Ascending aorta (tissue), 2 donors: ENCODE data around the gene BAZ1B. TPM values are rescaled to one million over a fixed set of nuclear protein-coding genes. Genes with fewer than 3 reads are reported as not detected.

ENCODE experiments used
- DNase-seq, 2 donors: peaks; one replicate each; pipeline ENCODE4 v3.0.0-alpha.2; 2019; ENCODE audit warnings: low spot score in 2 of 2
- H3K27ac ChIP-seq, 2 donors: fragments of 200-600 bp; sonication (generic); one replicate each; pipeline ENCODE4 v1.5.1; 2016 to 2017; ENCODE audit warnings: mild to moderate bottlenecking in 1 of 2
- H3K27me3 ChIP-seq: fragments of 200-600 bp; sonication (generic); one replicate; pipeline ENCODE4 v1.5.1; 2017
- H3K36me3 ChIP-seq, 2 donors: fragments of 200-600 bp; sonication (generic); one replicate each; pipeline ENCODE4 v1.5.1; 2016
- H3K4me1 ChIP-seq, 2 donors: fragments of 200-600 bp; sonication (generic); one replicate each; pipeline ENCODE4 v1.5.1; 2016 to 2017; ENCODE audit warnings: mild to moderate bottlenecking in 1 of 2
- H3K4me3 ChIP-seq, 2 donors: fragments of 200-600 bp; sonication (generic); one replicate each; pipeline ENCODE4 v1.5.1; 2016 to 2017; ENCODE audit warnings: mild to moderate bottlenecking in 1 of 2
- H3K9me3 ChIP-seq, 2 donors: fragments of 200-600 bp; sonication (generic); one replicate each; pipeline ENCODE4 v1.5.1; 2016
- intact Hi-C: fragments of 100-400 bp; cut with DNase I; formaldehyde crosslinking; loops from one replicate; pipeline ENCODE4 v1.15.1; 2023
- total RNA-seq: library from RNA; depleted of rRNA; stranded (reverse); fragments of >200 nt; gene quantifications from one replicate; pipeline ENCODE4 v1.1.0, GENCODE V29; 2016
- TF ChIP-seq, protein P1 (sequence below), 3 experiments: fragments of 200-600 bp in 2 of 3; fragments of 450-650 bp in 1 of 3; sonication (generic) in 2 of 3; IDR thresholded peaks; one replicate each; pipeline ENCODE4 v1.5.1; 2016 to 2019; ENCODE audit warnings: antibody characterized with exemption in 3 of 3, mild to moderate bottlenecking in 1 of 3, moderate library complexity in 1 of 3

The BAZ1B gene
- total RNA-seq, 1 donor from 2014 or later, result 28.1 TPM

DNA sequence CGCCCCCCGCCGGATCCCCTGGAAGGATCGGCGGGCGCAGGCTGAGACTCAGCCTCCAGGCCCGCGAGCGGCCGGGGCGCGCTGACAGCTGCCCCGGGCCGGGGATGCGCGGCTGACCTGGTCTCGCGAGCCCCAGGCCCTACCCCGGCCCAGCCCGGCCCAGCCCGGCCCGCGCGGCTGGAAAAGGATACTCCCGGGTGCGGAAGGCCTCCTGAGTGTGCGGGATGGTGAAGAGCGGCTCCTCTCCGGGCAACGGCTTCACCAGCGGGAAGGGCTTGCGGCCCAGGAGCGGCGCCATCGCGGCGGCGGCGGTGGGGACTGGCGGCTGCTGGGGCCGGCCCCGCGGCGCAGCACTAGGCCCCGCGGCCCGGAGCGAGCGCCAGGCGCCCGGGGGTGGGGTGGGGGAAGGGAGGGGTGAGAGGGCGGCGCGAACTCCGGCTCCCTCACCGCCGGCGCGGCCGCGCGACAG is 423 bp downstream of the BAZ1B start:
- TF ChIP-seq, protein P1, sequence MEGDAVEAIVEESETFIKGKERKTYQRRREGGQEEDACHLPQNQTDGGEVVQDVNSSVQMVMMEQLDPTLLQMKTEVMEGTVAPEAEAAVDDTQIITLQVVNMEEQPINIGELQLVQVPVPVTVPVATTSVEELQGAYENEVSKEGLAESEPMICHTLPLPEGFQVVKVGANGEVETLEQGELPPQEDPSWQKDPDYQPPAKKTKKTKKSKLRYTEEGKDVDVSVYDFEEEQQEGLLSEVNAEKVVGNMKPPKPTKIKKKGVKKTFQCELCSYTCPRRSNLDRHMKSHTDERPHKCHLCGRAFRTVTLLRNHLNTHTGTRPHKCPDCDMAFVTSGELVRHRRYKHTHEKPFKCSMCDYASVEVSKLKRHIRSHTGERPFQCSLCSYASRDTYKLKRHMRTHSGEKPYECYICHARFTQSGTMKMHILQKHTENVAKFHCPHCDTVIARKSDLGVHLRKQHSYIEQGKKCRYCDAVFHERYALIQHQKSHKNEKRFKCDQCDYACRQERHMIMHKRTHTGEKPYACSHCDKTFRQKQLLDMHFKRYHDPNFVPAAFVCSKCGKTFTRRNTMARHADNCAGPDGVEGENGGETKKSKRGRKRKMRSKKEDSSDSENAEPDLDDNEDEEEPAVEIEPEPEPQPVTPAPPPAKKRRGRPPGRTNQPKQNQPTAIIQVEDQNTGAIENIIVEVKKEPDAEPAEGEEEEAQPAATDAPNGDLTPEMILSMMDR (IDR thresholded peaks at IDR 0.05), result no peak
- Histone ChIP-seq H3K27me3 (no peaks in the 10 kb centered on the region), H3K27ac (peak overlapping the region; percentile 84 to 86), H3K36me3 (peaks cover 0 to 5% of the 10 kb centered on the region in 2 donors), H3K4me1 (peaks cover 5 to 27% of the 10 kb centered on the region in 2 donors), H3K9me3 (no peaks in the 10 kb centered on the region), H3K4me3 (peak overlapping the region; percentile 77 to 95)
- intact Hi-C loops, result loop anchor here (1.0 kb wide), 2 partner anchors 36 to 57 kb away; partner anchors contain the start of genes BCL7B and TBL2
- DNase-seq, result peak in 1 of 2 donors; percentile 65

DNA sequence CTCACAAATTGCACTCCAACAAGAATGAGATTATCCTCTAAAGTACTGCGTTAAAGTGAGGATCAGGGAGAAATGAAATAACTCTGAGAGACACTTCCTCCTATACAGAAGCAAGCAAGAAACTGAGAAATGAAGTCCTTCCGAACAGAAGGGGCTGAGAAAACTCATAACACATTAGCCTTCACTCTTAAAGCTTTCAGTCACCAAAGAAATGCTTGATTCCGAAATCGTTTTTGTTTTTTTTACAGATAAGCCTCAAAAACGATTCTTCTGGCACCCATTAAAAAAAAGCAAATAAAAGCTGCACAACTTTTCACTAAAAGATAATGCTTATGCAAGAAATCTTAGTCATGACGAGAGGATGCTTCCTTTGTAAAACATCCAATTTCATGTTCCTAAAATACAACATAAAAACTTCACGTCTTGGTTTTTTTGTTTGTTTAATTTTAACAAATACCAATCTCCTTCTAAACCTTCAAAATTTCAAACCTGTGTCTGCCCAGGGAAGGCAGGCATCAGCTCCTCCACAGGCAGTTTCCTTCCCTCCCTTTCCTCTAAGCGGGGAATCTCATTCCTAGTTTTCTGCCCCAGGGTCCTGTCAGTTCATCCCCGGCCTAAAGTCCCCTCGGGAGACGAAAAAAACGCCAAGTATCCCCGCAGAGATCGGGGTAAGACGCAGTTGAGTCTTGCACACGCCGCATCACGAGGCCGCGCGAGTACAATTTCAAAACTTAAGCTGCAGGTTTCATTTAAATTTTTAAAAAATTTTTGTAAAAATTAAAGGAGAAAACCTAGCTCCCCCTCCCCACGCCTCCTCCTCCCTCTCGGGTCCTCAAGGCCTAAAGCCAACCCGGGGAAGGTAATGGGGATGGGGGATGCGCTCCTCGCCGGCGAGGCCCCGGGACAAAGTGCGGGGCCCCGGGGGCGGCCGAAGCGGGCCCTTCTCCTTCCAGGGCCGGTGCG is 1.1 kb downstream of the BAZ1B start:
- no peak for DNase-seq
- Histone ChIP-seq H3K27ac (peak overlapping the region; percentile 84 to 86), H3K27me3 (no peaks in the 10 kb centered on the region), H3K4me1 (peaks cover 5 to 27% of the 10 kb centered on the region in 2 donors), H3K9me3 (no peaks in the 10 kb centered on the region), H3K36me3 (peaks cover 2 to 11% of the 10 kb centered on the region in 2 donors), H3K4me3 (peak overlapping the region; percentile 77 to 95)
- intact Hi-C loops, result no loop called here
- TF ChIP-seq, protein P1 (IDR thresholded peaks at IDR 0.05), result no peak

DNA sequence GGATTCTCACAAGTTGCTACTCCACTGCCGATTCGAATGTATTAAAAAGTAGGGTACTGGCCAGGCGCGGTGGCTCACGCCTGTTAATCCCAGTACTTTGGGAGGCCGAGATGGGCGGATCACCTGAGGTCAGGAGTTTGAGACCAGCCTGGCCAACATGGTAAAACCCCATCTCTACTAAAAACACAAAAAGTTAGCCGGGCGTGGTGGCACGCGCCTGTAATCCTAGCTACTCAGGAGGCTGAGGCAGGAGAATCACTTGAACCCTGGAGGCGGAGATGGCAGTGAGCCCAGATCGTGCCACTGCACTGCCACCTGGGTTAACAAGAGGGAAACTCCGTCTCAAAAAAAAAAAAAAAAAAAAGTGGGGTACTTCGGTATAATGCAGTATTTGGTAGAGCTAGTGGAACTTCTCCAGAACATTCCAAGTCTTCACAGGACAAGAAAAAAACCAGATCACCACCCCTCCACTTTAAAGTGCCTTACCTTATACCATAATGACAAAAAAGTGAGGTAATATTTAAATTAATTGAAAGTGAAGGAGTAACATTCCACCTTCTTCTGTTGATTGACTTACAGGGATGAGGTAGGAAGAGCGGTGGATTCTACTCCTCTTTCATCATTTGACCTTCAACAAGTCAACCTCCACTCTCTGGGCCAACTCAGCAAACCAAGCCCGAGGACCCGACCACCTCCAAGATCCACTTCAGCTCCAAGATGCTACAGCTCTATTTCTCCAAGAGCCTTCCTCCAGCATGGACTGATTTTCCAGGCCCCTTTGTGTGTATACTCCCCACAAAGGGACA is 2.0 kb downstream of the BAZ1B start:
- DNase-seq, result no peak
- peak overlapping the region; percentile 5 to 86 for H3K27ac ChIP-seq
- no peaks in the 10 kb centered on the region for H3K9me3 ChIP-seq
- H3K27me3 ChIP-seq, result no peaks in the 10 kb centered on the region
- H3K36me3 ChIP-seq, result peaks cover 11 to 15% of the 10 kb centered on the region in 2 donors
- peaks cover 5 to 27% of the 10 kb centered on the region in 2 donors for H3K4me1 ChIP-seq
- TF ChIP-seq, protein P1 (IDR thresholded peaks at IDR 0.05), result no peak
- intact Hi-C loops, result no loop called here
- peak overlapping the region; percentile 77 to 95 for H3K4me3 ChIP-seq

DNA sequence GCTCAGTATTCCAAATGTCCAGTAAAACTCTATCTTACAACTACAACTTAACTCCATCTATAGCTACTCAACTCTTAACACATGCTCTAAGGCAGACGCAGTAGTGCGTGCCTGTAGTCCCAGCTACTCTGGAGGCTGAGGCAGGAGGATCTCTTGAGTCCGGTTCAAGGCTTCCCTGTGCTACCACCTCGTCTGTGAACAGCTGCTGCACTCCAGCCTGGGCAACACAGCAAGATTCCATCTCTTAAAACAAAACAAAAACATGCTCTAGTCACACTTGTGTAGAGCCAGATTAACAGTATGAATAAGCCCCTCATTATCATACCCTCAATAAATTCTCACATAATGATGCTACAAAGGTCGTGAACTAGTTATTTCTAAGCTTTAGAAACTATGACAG is 3.6 kb downstream of the BAZ1B start:
- TF ChIP-seq, protein P1 (IDR thresholded peaks at IDR 0.05), result no peak
- Histone ChIP-seq H3K36me3 (peaks cover 20 to 28% of the 10 kb centered on the region in 2 donors), H3K9me3 (no peaks in the 10 kb centered on the region), H3K27me3 (no peaks in the 10 kb centered on the region), H3K4me1 (peaks cover 5 to 27% of the 10 kb centered on the region in 2 donors), H3K27ac (no peak overlapping the region), H3K4me3 (peak overlapping the region in 1 of 2 donors; percentile 77)
- intact Hi-C loops, result no loop called here
- DNase-seq, result no peak

DNA sequence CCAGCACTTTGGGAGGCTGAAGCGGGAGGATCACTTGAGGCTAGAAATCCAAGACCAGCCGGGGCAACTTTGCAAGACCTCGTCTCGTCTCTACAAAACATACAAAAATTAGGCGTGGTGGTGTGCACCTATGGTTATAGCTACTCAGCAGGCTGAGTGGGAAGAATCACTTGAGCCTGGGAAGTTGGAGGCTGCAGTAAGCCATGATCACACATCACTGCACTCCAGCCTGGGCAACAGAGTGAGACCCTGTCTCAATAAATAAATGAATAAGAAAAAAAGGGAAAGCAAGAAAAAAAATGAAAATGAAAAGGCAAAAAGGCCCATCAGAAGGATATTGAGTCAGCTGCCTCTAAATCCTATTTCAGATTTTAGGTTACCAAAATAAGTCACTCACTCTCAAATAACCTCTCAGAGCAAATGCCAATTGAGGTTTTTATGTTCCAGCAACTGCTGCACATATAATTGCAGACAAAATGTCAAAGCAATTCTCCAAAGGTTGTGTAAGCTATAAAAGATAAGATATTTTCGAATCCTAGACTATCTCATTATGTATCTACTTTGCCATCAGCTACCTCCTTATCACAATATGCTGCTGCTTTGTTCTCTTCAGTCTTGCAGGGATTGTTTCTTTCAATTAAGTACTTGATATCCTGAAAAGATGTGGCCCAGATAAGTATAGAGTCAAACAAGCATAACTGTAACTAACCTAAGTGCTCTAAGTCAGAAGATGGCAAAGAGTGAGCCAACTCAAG is 4.7 kb downstream of the BAZ1B start:
- H3K9me3 ChIP-seq, result no peaks in the 10 kb centered on the region
- H3K4me1 ChIP-seq, result peaks cover 9 to 28% of the 10 kb centered on the region in 2 donors
- no peak overlapping the region for H3K4me3 ChIP-seq
- TF ChIP-seq, protein P1 (IDR thresholded peaks at IDR 0.05), result no peak
- no peaks in the 10 kb centered on the region for H3K27me3 ChIP-seq
- H3K36me3 ChIP-seq, result peaks cover 24 to 29% of the 10 kb centered on the region in 2 donors
- intact Hi-C loops, result no loop called here
- DNase-seq, result no peak
- H3K27ac ChIP-seq, result no peak overlapping the region
